ENCODE measurements around the gene SNX32.

Gene SNX32

DNA sequence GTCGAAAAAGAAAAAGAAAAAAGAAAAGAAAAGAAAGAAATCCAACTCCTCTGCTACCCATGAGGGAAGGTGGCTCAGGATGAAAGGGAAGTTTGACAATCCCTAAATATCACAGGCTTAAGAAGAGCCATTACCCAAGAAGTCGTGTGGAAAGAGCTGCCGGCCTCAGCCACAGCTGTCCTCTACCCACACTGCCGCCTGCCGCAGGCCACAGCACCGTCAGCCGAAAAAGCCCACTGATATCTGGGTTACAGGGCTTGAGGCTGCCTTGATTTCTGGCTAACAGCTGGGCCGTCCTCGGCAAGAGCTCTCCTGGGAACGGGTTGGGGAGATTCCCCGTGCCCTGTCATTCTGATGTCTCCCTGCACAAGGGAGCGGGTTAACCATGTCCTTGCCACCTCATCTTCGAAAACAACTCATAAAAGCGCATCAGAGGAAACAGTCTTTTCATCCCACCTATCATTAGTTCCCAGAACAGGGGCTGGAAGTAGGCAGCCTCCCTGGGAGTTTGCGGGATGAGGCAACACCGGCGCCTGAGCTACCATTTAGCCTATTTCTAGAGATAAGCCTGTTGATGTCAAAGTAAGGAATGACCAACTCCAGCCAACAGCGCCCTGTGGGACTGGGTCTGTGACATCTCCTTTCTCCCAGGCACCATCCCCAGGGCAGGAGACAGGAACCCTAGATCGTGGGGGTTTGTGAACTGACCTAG is 21.8 kb upstream of the SNX32 start:
- no peak for TF ChIP-seq EZH2phosphoT487 (conservative IDR thresholded peaks at IDR 0.05; ENCODE audit: low read length)
- TF ChIP-seq, protein P1, sequence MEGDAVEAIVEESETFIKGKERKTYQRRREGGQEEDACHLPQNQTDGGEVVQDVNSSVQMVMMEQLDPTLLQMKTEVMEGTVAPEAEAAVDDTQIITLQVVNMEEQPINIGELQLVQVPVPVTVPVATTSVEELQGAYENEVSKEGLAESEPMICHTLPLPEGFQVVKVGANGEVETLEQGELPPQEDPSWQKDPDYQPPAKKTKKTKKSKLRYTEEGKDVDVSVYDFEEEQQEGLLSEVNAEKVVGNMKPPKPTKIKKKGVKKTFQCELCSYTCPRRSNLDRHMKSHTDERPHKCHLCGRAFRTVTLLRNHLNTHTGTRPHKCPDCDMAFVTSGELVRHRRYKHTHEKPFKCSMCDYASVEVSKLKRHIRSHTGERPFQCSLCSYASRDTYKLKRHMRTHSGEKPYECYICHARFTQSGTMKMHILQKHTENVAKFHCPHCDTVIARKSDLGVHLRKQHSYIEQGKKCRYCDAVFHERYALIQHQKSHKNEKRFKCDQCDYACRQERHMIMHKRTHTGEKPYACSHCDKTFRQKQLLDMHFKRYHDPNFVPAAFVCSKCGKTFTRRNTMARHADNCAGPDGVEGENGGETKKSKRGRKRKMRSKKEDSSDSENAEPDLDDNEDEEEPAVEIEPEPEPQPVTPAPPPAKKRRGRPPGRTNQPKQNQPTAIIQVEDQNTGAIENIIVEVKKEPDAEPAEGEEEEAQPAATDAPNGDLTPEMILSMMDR (IDR thresholded peaks at IDR 0.05; ENCODE audit: insufficient read depth, low read length, poor library complexity, severe bottlenecking) = no peak
- Histone ChIP-seq H3K79me2 (ENCODE audit: insufficient read depth, low read length) (no peaks in the 10 kb centered on the region), H2AFZ (ENCODE audit: low read depth, low read length, severe bottlenecking) (no peak overlapping the region), H3K27ac (ENCODE audit: low read depth, low read length) (no peak overlapping the region), H3K36me3 (ENCODE audit: low read length) (no peaks in the 10 kb centered on the region), H4K20me1 (ENCODE audit: low read depth, low read length) (no peaks in the 10 kb centered on the region), H3K9me3 (ENCODE audit: insufficient read depth, low read length) (no peaks in the 10 kb centered on the region), H3F3A (ENCODE audit: insufficient read depth) (no peaks in the 10 kb centered on the region), H3K4me3 (ENCODE audit: insufficient read depth, low read length, poor library complexity, severe bottlenecking) (no peak overlapping the region), H3K4me2 (ENCODE audit: low read depth, low read length, poor library complexity, severe bottlenecking) (no peak overlapping the region), H3K9me2 (replicated peaks; ENCODE audit: insufficient read depth, low read length) (no peaks in the 10 kb centered on the region), H3K9ac (ENCODE audit: low read length) (no peak overlapping the region), H3K27me3 (ENCODE audit: low read length) (no peaks in the 10 kb centered on the region)

DNA sequence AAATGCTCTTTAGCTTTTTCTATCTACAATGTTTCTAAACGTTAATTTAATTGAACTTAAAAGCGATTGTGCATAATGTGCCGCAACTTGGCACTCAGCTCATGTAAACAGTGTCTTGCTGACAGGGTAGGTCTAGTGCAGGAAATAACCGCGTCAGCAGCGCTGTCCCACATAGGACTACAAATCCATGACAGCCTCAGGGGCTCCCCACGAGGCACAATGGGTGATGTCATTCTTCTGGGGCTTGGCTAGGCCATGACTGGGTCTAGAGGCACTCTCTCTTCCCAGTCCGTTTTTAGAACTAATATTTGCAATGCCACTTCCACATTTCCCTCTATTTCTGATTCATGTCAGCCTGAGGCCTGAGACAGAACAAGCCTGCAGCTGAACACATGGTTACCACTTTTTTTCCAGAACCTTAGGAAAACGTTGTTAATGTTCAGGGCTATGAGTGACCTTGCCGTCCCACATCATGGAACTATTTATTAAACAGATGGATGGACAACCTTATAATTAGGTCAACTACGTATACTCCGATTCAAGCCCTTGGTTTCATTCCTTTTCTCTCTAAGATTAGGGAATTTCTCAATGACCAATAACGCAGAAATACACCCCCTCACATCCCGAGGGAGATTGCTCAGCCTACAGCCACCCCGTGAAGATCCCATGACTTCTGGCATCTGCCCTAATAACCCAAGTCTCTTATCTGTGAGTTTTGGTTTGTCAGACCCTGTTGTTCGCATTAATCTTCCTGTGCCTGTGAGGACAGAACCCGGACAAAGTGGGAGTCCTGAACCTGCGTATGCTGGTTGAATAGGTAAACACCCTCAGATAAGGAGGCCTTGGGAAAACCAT is 19.4 kb upstream of the SNX32 start:
- no peak overlapping the region for H2AFZ ChIP-seq (ENCODE audit: low read depth, low read length, severe bottlenecking)
- H3K27me3 ChIP-seq (ENCODE audit: low read length) = no peaks in the 10 kb centered on the region
- H3K79me2 ChIP-seq (ENCODE audit: insufficient read depth, low read length) = no peaks in the 10 kb centered on the region
- H3K27ac ChIP-seq (ENCODE audit: low read depth, low read length) = no peak overlapping the region
- H3K9me3 ChIP-seq (ENCODE audit: insufficient read depth, low read length) = no peaks in the 10 kb centered on the region
- H3K4me2 ChIP-seq (ENCODE audit: low read depth, low read length, poor library complexity, severe bottlenecking) = no peak overlapping the region
- H4K20me1 ChIP-seq (ENCODE audit: low read depth, low read length) = no peaks in the 10 kb centered on the region
- no peak overlapping the region for H3K9ac ChIP-seq (ENCODE audit: low read length)
- no peaks in the 10 kb centered on the region for H3K9me2 ChIP-seq (replicated peaks; ENCODE audit: insufficient read depth, low read length)
- H3F3A ChIP-seq (ENCODE audit: insufficient read depth) = no peaks in the 10 kb centered on the region
- TF ChIP-seq, protein P1 (IDR thresholded peaks at IDR 0.05; ENCODE audit: insufficient read depth, low read length, poor library complexity, severe bottlenecking) = no peak
- TF ChIP-seq EZH2phosphoT487 (conservative IDR thresholded peaks at IDR 0.05; ENCODE audit: low read length) = no peak
- no peak overlapping the region for H3K4me3 ChIP-seq (ENCODE audit: insufficient read depth, low read length, poor library complexity, severe bottlenecking)
- H3K36me3 ChIP-seq (ENCODE audit: low read length) = no peaks in the 10 kb centered on the region

DNA sequence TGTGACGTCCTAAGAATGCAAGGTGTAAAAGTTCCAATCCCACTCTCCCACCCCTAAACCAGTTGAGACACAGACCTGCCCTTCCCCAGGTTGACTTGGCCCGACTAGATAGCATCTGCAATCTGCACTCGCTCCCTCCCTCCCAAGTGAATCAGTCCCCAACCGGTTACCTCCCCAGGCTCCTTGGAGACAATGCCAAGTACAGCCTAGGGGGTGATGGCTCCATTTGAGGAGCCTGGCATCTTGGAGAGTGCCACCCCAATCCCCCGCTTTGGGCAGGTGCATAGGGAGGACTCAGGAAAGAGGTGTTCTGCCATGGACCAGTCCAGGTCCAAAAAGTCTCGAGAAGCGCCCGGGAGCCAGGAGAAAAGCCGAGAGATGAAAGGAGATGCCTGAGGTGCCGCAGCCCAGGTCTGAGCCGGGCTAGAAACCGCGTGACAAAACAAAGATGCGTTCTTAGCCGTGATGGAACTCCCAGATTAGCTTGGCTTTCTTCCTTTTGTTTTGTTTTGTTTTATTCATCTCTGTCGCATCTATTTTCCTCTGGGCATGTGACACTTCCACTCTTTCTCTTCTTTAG is 18.7 kb upstream of the SNX32 start:
- Histone ChIP-seq H3K27ac (ENCODE audit: low read depth, low read length) (no peak overlapping the region), H3K27me3 (ENCODE audit: low read length) (no peaks in the 10 kb centered on the region), H3K9ac (ENCODE audit: low read length) (no peak overlapping the region), H4K20me1 (ENCODE audit: low read depth, low read length) (no peaks in the 10 kb centered on the region), H2AFZ (ENCODE audit: low read depth, low read length, severe bottlenecking) (no peak overlapping the region), H3K36me3 (ENCODE audit: low read length) (no peaks in the 10 kb centered on the region), H3K79me2 (ENCODE audit: insufficient read depth, low read length) (no peaks in the 10 kb centered on the region), H3K4me3 (ENCODE audit: insufficient read depth, low read length, poor library complexity, severe bottlenecking) (no peak overlapping the region), H3K9me3 (ENCODE audit: insufficient read depth, low read length) (no peaks in the 10 kb centered on the region), H3F3A (ENCODE audit: insufficient read depth) (no peaks in the 10 kb centered on the region), H3K9me2 (replicated peaks; ENCODE audit: insufficient read depth, low read length) (no peaks in the 10 kb centered on the region), H3K4me2 (ENCODE audit: low read depth, low read length, poor library complexity, severe bottlenecking) (no peak overlapping the region)
- TF ChIP-seq, protein P1 (IDR thresholded peaks at IDR 0.05; ENCODE audit: insufficient read depth, low read length, poor library complexity, severe bottlenecking) = no peak
- no peak for TF ChIP-seq EZH2phosphoT487 (conservative IDR thresholded peaks at IDR 0.05; ENCODE audit: low read length)

Measured in SU-DHL-6 (cell line).